GM23338 (cell line): ENCODE results near the gene BCAR3. TPM values are rescaled to one million over a fixed set of nuclear protein-coding genes. Genes with fewer than 3 reads are reported as not detected.

Source experiments
- ATAC-seq: fragments of 200-7000 bp; cut with Tn5 transposase; 3 replicates; pipeline ENCODE4 v1.9.1; 2020
- DNase-seq: peaks from one replicate; pipeline ENCODE4 v3.0.0-alpha.2; 2015; ENCODE audit warnings: low spot score
- H2AFZ ChIP-seq: fragments of 200-600 bp; sonication (generic); 2 replicates; pipeline ENCODE4 v1.8.0; 2016; ENCODE audit warnings: antibody characterized with exemption, mild to moderate bottlenecking, moderate library complexity
- H3F3A ChIP-seq: fragments of 200-600 bp; sonication (generic); replicated peaks from 2 replicates; pipeline ENCODE4 v1.8.0; 2017; ENCODE audit warnings: antibody characterized with exemption, mixed run types, low read depth
- H3K27ac ChIP-seq: fragments of 200-600 bp; sonication (generic); 2 replicates; pipeline ENCODE4 v1.6.1; 2016; ENCODE audit warnings: low read depth
- H3K27me3 ChIP-seq: fragments of 200-600 bp; sonication (generic); 2 replicates; pipeline ENCODE4 v1.8.0; 2016; ENCODE audit warnings: mild to moderate bottlenecking, mixed run types, moderate library complexity; ENCODE audit not compliant: insufficient read depth
- H3K36me3 ChIP-seq: fragments of 200-600 bp; sonication (generic); 2 replicates; pipeline ENCODE4 v1.8.0; 2016; ENCODE audit warnings: mild to moderate bottlenecking; ENCODE audit not compliant: insufficient read depth
- H3K4me1 ChIP-seq: fragments of 200-600 bp; sonication (generic); 2 replicates; pipeline ENCODE4 v1.8.0; 2016; ENCODE audit warnings: mild to moderate bottlenecking, moderate library complexity; ENCODE audit not compliant: insufficient read depth
- H3K4me2 ChIP-seq: fragments of 200-600 bp; sonication (generic); 2 replicates; pipeline ENCODE4 v1.7.1; 2017; ENCODE audit warnings: mixed run types
- H3K4me3 ChIP-seq: fragments of 200-600 bp; sonication (generic); 2 replicates; pipeline ENCODE4 v1.6.1; 2016; ENCODE audit warnings: mixed run types
- H3K79me2 ChIP-seq: fragments of 200-600 bp; sonication (generic); replicated peaks from 2 replicates; pipeline ENCODE4 v1.8.0; 2017; ENCODE audit warnings: mild to moderate bottlenecking; ENCODE audit not compliant: insufficient read depth
- H3K9me2 ChIP-seq: fragments of 200-600 bp; sonication (generic); 2 replicates; pipeline ENCODE4 v1.8.0; 2017; ENCODE audit not compliant: insufficient read depth
- H4K20me1 ChIP-seq: fragments of 200-600 bp; sonication (generic); replicated peaks from 2 replicates; pipeline ENCODE4 v1.8.0; 2017; ENCODE audit warnings: mild to moderate bottlenecking; ENCODE audit not compliant: insufficient read depth
- H3K27ac Mint-ChIP-seq: 2 replicates; pipeline ENCODE4 v1.8.0; 2020; ENCODE audit warnings: inconsistent platforms, mild to moderate bottlenecking, moderate library complexity, mixed read lengths
- H3K27me3 Mint-ChIP-seq: 3 replicates; pipeline ENCODE4 v1.8.0; 2022; ENCODE audit warnings: low read depth, mild to moderate bottlenecking, moderate library complexity, mixed read lengths, inconsistent platforms; ENCODE audit not compliant: insufficient read depth, poor library complexity
- H3K36me3 Mint-ChIP-seq: 3 replicates; pipeline ENCODE4 v1.8.0; 2021; ENCODE audit warnings: low read depth, mild to moderate bottlenecking, inconsistent platforms, moderate library complexity, mixed read lengths
- H3K4me1 Mint-ChIP-seq: 3 replicates; pipeline ENCODE4 v1.8.0; 2020; ENCODE audit warnings: mild to moderate bottlenecking, inconsistent platforms, mixed read lengths
- H3K4me3 Mint-ChIP-seq: 3 replicates; pipeline ENCODE4 v1.8.0; 2021; ENCODE audit warnings: moderate library complexity, mild to moderate bottlenecking, inconsistent platforms, mixed read lengths
- H3K9me3 Mint-ChIP-seq: 3 replicates; pipeline ENCODE4 v1.8.0; 2020; ENCODE audit warnings: moderate library complexity, mild to moderate bottlenecking, inconsistent platforms, mixed read lengths
- CREB1 ChIP-seq: fragments of 250-450 bp; sonication (Bioruptor Pico); IDR thresholded peaks from 2 replicates; pipeline ENCODE4 v1.5.0; 2020; ENCODE audit warnings: low read depth, mild to moderate bottlenecking, moderate library complexity
- EZH2 ChIP-seq: fragments of 200-600 bp; sonication (generic); IDR thresholded peaks from one replicate; pipeline ENCODE4 v1.8.0; 2017; ENCODE audit warnings: antibody characterized with exemption, mild to moderate bottlenecking, low read depth; ENCODE audit not compliant: unreplicated experiment
- JUNB ChIP-seq: IDR thresholded peaks from one replicate; pipeline ENCODE4 v1.6.1; 2016; ENCODE audit warnings: antibody characterized with exemption; ENCODE audit not compliant: unreplicated experiment
- STAT1 ChIP-seq: IDR thresholded peaks from one replicate; pipeline ENCODE4 v1.6.1; 2016; ENCODE audit warnings: antibody characterized with exemption; ENCODE audit not compliant: unreplicated experiment
- ZNF114 ChIP-seq: fragments of 250-450 bp; sonication (Bioruptor Pico); IDR thresholded peaks from 2 replicates; pipeline ENCODE4 v1.5.0; 2020; ENCODE audit warnings: mild to moderate bottlenecking, moderate library complexity
- polyA plus RNA-seq: library from polyadenylated mRNA; unstranded; fragments of >200 nt; fragmentation: Nextera tagmentation; extraction: Ambion mirVana; gene quantifications from 2 replicates; pipeline ENCODE4 v1.2.1, GENCODE V29; 2016
- total RNA-seq: library from RNA; depleted of rRNA; stranded (reverse); fragments of >200 nt; shearing (Covaris generic); gene quantifications from 2 replicates; pipeline ENCODE4 v1.2.3, GENCODE V29; 2014
- TF ChIP-seq, protein P1 (sequence below): IDR thresholded peaks from 2 replicates; pipeline ENCODE4 v1.6.1; 2016; ENCODE audit warnings: antibody characterized with exemption
- TF ChIP-seq, protein P2 (sequence below), 2 experiments: fragments of 200-600 bp in 1 of 2; sonication (generic) in 1 of 2; conservative IDR thresholded peaks; 2 replicates each; pipeline versions ENCODE4 v1.5.1 to v1.6.1; 2016 to 2017; ENCODE audit warnings: antibody characterized with exemption in 2 of 2, low read depth in 2 of 2, mild to moderate bottlenecking in 2 of 2, moderate library complexity in 1 of 2
- TF ChIP-seq, protein P3 (sequence below): IDR thresholded peaks from one replicate; pipeline ENCODE4 v1.6.1; 2018; ENCODE audit warnings: antibody characterized with exemption; ENCODE audit not compliant: unreplicated experiment
- TF ChIP-seq, protein P4 (sequence below): fragments of 250-450 bp; sonication (Bioruptor Pico); IDR thresholded peaks from 2 replicates; pipeline ENCODE4 v1.5.0; 2020; ENCODE audit warnings: mild to moderate bottlenecking, moderate library complexity

Gene BCAR3
- total and polyA plus RNA-seq, 2 experiments from 2014 or later, result 5.5 to 9.7 TPM

DNA sequence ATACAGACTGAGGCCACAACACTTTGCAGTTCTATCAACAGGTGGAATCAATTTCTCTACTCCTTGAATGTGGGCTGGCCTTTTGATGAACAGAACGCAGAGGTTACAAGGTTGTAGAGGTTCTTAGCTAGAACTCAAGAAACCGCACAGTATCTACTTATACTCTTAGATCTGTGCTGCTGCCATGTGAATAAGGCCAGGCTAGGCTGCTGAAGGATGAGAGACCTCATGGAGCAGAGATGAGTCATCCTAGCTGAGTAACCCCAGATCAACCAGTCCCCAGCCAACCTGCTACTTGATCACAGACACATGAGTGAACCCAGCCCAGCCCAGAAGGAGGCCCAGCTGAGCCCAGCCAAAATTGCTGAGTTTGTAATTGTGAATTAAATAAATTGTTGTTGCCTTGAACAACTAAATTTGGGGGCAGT is 35.3 kb upstream of the BCAR3 start:
- Histone ChIP-seq H4K20me1 (no peaks in the 10 kb centered on the region), H3K27ac (no peak overlapping the region), H3K9me2 (0 out of 2 replicates have a peak, but pooled peaks cover 3% of the 10 kb centered on the region), H3K4me2 (no peak overlapping the region), H3K36me3 (no peaks in the 10 kb centered on the region), H3F3A (no peaks in the 10 kb centered on the region), H3K4me3 (no peak overlapping the region), H3K79me2 (no peaks in the 10 kb centered on the region), H2AFZ (no peak overlapping the region), H3K4me1 (no peaks in the 10 kb centered on the region; the same call in 1 of the 2 replicates), H3K27me3 (no peaks in the 10 kb centered on the region)
- peaks cover 2% of the 10 kb centered on the region for H3K27me3 Mint-ChIP-seq
- DNase-seq, result no peak
- no peak for TF ChIP-seq CREB1 (CRISPR knock-in tag)
- no peak for TF ChIP-seq ZNF114 (CRISPR knock-in tag)
- peaks cover 3% of the 10 kb centered on the region; the same call in 1 of the 3 replicates for H3K4me1 Mint-ChIP-seq
- ATAC-seq, result no peak; the same call in 2 of the 3 replicates
- no peak overlapping the region for H3K4me3 Mint-ChIP-seq
- H3K9me3 Mint-ChIP-seq, result no peaks in the 10 kb centered on the region
- H3K27ac Mint-ChIP-seq, result no peak overlapping the region
- H3K36me3 Mint-ChIP-seq, result no peaks in the 10 kb centered on the region

DNA sequence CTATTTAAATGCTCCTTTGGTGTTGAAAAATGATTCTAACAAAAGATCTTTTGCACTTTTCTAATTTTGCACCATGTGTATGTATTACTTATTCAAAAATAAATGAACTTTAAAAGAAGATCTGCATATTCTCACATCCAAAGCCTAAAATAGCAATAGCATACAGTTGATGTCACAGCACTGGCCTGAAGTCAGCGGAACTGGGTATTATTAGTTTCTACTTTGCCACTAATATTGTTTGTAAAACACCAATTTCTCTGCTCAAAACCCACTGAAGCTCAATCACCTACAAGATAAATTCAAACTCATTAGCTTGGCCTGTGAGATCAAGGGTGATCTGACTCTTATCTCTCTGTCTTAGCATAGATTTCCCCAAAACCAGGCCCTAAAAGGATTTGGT is 34.5 kb upstream of the BCAR3 start:
- no peaks in the 10 kb centered on the region for H3K4me1 ChIP-seq
- peaks cover 2% of the 10 kb centered on the region for H3K27me3 Mint-ChIP-seq
- no peaks in the 10 kb centered on the region for H3F3A ChIP-seq
- no peak overlapping the region for H3K27ac ChIP-seq
- H3K9me3 Mint-ChIP-seq, result no peaks in the 10 kb centered on the region
- no peaks in the 10 kb centered on the region for H3K36me3 Mint-ChIP-seq
- H3K27ac Mint-ChIP-seq, result no peak overlapping the region
- H3K4me3 Mint-ChIP-seq, result no peak overlapping the region
- no peak overlapping the region for H3K4me2 ChIP-seq
- H4K20me1 ChIP-seq, result no peaks in the 10 kb centered on the region
- DNase-seq, result no peak
- peaks cover 3% of the 10 kb centered on the region; the same call in 1 of the 2 replicates for H3K9me2 ChIP-seq
- no peaks in the 10 kb centered on the region for H3K27me3 ChIP-seq
- H3K36me3 ChIP-seq, result no peaks in the 10 kb centered on the region
- H3K4me3 ChIP-seq, result no peak overlapping the region
- peaks cover 3% of the 10 kb centered on the region; the same call in 1 of the 3 replicates for H3K4me1 Mint-ChIP-seq
- no peak for ATAC-seq
- peak overlapping the region; percentile 66; the same call in 1 of the 2 replicates for H2AFZ ChIP-seq
- H3K79me2 ChIP-seq, result no peaks in the 10 kb centered on the region
- TF ChIP-seq, protein P1, sequence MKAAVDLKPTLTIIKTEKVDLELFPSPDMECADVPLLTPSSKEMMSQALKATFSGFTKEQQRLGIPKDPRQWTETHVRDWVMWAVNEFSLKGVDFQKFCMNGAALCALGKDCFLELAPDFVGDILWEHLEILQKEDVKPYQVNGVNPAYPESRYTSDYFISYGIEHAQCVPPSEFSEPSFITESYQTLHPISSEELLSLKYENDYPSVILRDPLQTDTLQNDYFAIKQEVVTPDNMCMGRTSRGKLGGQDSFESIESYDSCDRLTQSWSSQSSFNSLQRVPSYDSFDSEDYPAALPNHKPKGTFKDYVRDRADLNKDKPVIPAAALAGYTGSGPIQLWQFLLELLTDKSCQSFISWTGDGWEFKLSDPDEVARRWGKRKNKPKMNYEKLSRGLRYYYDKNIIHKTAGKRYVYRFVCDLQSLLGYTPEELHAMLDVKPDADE, result no peak
- TF ChIP-seq CREB1 (CRISPR knock-in tag), result no peak
- TF ChIP-seq, protein P2, sequence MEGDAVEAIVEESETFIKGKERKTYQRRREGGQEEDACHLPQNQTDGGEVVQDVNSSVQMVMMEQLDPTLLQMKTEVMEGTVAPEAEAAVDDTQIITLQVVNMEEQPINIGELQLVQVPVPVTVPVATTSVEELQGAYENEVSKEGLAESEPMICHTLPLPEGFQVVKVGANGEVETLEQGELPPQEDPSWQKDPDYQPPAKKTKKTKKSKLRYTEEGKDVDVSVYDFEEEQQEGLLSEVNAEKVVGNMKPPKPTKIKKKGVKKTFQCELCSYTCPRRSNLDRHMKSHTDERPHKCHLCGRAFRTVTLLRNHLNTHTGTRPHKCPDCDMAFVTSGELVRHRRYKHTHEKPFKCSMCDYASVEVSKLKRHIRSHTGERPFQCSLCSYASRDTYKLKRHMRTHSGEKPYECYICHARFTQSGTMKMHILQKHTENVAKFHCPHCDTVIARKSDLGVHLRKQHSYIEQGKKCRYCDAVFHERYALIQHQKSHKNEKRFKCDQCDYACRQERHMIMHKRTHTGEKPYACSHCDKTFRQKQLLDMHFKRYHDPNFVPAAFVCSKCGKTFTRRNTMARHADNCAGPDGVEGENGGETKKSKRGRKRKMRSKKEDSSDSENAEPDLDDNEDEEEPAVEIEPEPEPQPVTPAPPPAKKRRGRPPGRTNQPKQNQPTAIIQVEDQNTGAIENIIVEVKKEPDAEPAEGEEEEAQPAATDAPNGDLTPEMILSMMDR (conservative IDR thresholded peaks at IDR 0.05; ENCODE audit: low read depth in 2 of 2), result no peak
- TF ChIP-seq ZNF114 (CRISPR knock-in tag), result no peak
- TF ChIP-seq JUNB, result no peak
- TF ChIP-seq, protein P3, sequence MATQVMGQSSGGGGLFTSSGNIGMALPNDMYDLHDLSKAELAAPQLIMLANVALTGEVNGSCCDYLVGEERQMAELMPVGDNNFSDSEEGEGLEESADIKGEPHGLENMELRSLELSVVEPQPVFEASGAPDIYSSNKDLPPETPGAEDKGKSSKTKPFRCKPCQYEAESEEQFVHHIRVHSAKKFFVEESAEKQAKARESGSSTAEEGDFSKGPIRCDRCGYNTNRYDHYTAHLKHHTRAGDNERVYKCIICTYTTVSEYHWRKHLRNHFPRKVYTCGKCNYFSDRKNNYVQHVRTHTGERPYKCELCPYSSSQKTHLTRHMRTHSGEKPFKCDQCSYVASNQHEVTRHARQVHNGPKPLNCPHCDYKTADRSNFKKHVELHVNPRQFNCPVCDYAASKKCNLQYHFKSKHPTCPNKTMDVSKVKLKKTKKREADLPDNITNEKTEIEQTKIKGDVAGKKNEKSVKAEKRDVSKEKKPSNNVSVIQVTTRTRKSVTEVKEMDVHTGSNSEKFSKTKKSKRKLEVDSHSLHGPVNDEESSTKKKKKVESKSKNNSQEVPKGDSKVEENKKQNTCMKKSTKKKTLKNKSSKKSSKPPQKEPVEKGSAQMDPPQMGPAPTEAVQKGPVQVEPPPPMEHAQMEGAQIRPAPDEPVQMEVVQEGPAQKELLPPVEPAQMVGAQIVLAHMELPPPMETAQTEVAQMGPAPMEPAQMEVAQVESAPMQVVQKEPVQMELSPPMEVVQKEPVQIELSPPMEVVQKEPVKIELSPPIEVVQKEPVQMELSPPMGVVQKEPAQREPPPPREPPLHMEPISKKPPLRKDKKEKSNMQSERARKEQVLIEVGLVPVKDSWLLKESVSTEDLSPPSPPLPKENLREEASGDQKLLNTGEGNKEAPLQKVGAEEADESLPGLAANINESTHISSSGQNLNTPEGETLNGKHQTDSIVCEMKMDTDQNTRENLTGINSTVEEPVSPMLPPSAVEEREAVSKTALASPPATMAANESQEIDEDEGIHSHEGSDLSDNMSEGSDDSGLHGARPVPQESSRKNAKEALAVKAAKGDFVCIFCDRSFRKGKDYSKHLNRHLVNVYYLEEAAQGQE, result no peak
- no peak for TF ChIP-seq EZH2
- no peak for TF ChIP-seq STAT1
- TF ChIP-seq, protein P4, sequence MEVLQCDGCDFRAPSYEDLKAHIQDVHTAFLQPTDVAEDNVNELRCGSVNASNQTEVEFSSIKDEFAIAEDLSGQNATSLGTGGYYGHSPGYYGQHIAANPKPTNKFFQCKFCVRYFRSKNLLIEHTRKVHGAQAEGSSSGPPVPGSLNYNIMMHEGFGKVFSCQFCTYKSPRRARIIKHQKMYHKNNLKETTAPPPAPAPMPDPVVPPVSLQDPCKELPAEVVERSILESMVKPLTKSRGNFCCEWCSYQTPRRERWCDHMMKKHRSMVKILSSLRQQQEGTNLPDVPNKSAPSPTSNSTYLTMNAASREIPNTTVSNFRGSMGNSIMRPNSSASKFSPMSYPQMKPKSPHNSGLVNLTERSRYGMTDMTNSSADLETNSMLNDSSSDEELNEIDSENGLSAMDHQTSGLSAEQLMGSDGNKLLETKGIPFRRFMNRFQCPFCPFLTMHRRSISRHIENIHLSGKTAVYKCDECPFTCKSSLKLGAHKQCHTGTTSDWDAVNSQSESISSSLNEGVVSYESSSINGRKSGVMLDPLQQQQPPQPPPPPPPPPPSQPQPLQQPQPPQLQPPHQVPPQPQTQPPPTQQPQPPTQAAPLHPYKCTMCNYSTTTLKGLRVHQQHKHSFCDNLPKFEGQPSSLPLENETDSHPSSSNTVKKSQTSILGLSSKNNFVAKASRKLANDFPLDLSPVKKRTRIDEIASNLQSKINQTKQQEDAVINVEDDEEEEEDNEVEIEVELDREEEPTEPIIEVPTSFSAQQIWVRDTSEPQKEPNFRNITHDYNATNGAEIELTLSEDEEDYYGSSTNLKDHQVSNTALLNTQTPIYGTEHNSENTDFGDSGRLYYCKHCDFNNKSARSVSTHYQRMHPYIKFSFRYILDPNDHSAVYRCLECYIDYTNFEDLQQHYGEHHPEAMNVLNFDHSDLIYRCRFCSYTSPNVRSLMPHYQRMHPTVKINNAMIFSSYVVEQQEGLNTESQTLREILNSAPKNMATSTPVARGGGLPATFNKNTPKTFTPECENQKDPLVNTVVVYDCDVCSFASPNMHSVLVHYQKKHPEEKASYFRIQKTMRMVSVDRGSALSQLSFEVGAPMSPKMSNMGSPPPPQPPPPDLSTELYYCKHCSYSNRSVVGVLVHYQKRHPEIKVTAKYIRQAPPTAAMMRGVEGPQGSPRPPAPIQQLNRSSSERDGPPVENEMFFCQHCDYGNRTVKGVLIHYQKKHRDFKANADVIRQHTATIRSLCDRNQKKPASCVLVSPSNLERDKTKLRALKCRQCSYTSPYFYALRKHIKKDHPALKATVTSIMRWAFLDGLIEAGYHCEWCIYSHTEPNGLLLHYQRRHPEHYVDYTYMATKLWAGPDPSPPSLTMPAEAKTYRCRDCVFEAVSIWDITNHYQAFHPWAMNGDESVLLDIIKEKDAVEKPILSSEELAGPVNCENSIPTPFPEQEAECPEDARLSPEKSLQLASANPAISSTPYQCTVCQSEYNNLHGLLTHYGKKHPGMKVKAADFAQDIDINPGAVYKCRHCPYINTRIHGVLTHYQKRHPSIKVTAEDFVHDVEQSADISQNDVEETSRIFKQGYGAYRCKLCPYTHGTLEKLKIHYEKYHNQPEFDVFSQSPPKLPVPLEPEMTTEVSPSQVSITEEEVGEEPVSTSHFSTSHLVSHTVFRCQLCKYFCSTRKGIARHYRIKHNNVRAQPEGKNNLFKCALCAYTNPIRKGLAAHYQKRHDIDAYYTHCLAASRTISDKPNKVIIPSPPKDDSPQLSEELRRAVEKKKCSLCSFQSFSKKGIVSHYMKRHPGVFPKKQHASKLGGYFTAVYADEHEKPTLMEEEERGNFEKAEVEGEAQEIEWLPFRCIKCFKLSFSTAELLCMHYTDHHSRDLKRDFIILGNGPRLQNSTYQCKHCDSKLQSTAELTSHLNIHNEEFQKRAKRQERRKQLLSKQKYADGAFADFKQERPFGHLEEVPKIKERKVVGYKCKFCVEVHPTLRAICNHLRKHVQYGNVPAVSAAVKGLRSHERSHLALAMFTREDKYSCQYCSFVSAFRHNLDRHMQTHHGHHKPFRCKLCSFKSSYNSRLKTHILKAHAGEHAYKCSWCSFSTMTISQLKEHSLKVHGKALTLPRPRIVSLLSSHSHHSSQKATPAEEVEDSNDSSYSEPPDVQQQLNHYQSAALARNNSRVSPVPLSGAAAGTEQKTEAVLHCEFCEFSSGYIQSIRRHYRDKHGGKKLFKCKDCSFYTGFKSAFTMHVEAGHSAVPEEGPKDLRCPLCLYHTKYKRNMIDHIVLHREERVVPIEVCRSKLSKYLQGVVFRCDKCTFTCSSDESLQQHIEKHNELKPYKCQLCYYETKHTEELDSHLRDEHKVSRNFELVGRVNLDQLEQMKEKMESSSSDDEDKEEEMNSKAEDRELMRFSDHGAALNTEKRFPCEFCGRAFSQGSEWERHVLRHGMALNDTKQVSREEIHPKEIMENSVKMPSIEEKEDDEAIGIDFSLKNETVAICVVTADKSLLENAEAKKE (CRISPR knock-in tag), result no peak
